CD4-positive, alpha-beta T cell (primary cell): Measurements from ENCODE around the gene RRP12. TPM values are rescaled to one million over a fixed set of nuclear protein-coding genes. Genes with fewer than 3 reads are reported as not detected.
A peak's percentile ranks its signal among the peaks of the same experiment; 100 is the strongest.

Source experiments
- ATAC-seq: fragments of 200-7000 bp; cut with Tn5 transposase; one replicate; pipeline ENCODE4 v1.10.0; 2022; ENCODE audit warnings: mild to moderate bottlenecking; ENCODE audit not compliant: poor library complexity
- CTCF ChIA-PET: fragments of 350-600 bp; sonication (Branson Sonifier 250); formaldehyde crosslinking; loops from one replicate; lab custom pipeline; 2021; ENCODE audit warnings: antibody characterized with exemption, inconsistent platforms; lab: Charles Lee
- POLR2A ChIA-PET: fragments of 350-600 bp; sonication (Branson Sonifier 250); formaldehyde crosslinking; loops from one replicate; lab custom pipeline; 2021; ENCODE audit warnings: antibody characterized with exemption, inconsistent platforms; lab: Charles Lee
- DNase-seq, 14 experiments: peaks; one replicate each; pipeline ENCODE4 v3.0.0-alpha.2; 2013 to 2020; ENCODE audit warnings: mixed read lengths in 2 of 14
- H3K27ac ChIP-seq, 2 donors: one replicate each; pipeline versions ENCODE4 v1.5.1 to v1.7.0; 2013; ENCODE audit warnings: low read length in 2 of 2, low read depth in 1 of 2, mild to moderate bottlenecking in 1 of 2
- H3K27me3 ChIP-seq, 2 experiments: 1 replicate in 1 of 2; 2 replicates in 1 of 2; pipeline versions ENCODE4 v1.6.1 to v1.7.0; 2013; ENCODE audit warnings: low read length in 2 of 2, control low read depth in 1 of 2, mild to moderate bottlenecking in 1 of 2, moderate library complexity in 1 of 2; ENCODE audit not compliant: insufficient read depth in 2 of 2, control insufficient read depth in 1 of 2
- H3K36me3 ChIP-seq: one replicate; pipeline ENCODE4 v1.6.1; 2013; ENCODE audit warnings: low read length, control low read depth; ENCODE audit not compliant: insufficient read depth
- H3K4me1 ChIP-seq: one replicate; pipeline ENCODE4 v1.6.1; 2013; ENCODE audit warnings: low read length, control low read depth; ENCODE audit not compliant: insufficient read depth
- H3K4me3 ChIP-seq: one replicate; pipeline ENCODE4 v1.5.1; 2013; ENCODE audit warnings: mild to moderate bottlenecking, low read length, moderate library complexity
- H3K9me3 ChIP-seq, 2 experiments: 1 replicate in 1 of 2; 2 replicates in 1 of 2; pipeline versions ENCODE4 v1.6.1 to v1.7.0; 2013; ENCODE audit warnings: low read length in 2 of 2, mild to moderate bottlenecking in 2 of 2, control low read depth in 1 of 2, moderate library complexity in 1 of 2; ENCODE audit not compliant: control insufficient read depth in 1 of 2, insufficient read depth in 1 of 2
- H3K27ac Mint-ChIP-seq: one replicate; pipeline ENCODE4 v1.8.0; 2020; ENCODE audit warnings: mixed read lengths
- H3K27me3 Mint-ChIP-seq: one replicate; pipeline ENCODE4 v1.8.0; 2021; ENCODE audit warnings: mixed read lengths
- H3K36me3 Mint-ChIP-seq: one replicate; pipeline ENCODE4 v1.8.0; 2021; ENCODE audit warnings: low read depth, mixed read lengths
- H3K4me1 Mint-ChIP-seq: one replicate; pipeline ENCODE4 v1.8.0; 2021; ENCODE audit warnings: low read depth, mixed read lengths
- H3K4me3 Mint-ChIP-seq: one replicate; pipeline ENCODE4 v1.8.0; 2020; ENCODE audit warnings: mild to moderate bottlenecking, mixed read lengths
- H3K9me3 Mint-ChIP-seq: one replicate; pipeline ENCODE4 v1.8.0; 2020; ENCODE audit warnings: mixed read lengths
- intact Hi-C, 2 experiments: fragments of 100-400 bp; cut with DNase I in 1 of 2; cut with micrococcal nuclease in 1 of 2; formaldehyde crosslinking; loops; one replicate each; pipeline versions ENCODE4 v1.15.1 to v1.9.0; 2023 to 2025; cut with DNase I, micrococcal nuclease
- total RNA-seq, 174 experiments: library from RNA in 2 of 174; stranded (reverse) in 2 of 174; gene quantifications; one replicate each; pipeline ENCODE4 v1.2.3 and lab custom pipeline; 2021 to 2026
- TF ChIP-seq, protein P1 (sequence below): fragments of 200-600 bp; IDR thresholded peaks from one replicate; pipeline ENCODE4 v1.8.0; 2022; ENCODE audit warnings: antibody characterized with exemption, mild to moderate bottlenecking

The RRP12 gene
- total RNA-seq, 2 experiments from 2014 or later: 84.2 to 87.6 TPM

DNA sequence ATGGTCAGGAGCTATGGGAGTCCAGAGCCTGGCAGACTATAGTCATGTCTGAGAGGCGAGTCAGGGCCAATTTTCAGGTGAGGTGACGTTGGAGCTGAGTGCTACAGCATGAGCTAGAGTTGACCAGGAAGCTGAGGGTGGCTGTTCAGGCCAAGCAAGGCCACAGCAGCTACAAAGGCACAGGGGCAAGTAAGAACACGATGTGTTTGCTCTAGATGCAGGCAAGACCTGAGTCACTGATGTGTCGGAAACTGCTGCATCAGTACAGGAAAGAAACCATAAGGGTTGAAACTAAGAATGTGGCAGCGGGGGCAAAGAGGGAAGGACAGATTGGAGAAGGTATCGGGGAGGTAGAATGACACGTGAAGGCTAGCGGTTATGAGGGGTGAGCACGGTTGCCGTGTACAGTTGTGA, 11.8 kb upstream of the RRP12 start:
- Histone ChIP-seq H3K27ac (no peak overlapping the region), H3K4me1 (peaks cover 38% of the 10 kb centered on the region), H3K4me3 (no peak overlapping the region), H3K36me3 (no peaks in the 10 kb centered on the region), H3K27me3 (no peaks in the 10 kb centered on the region), H3K9me3 (no peaks in the 10 kb centered on the region)
- intact Hi-C loops: no loop called here
- Mint-ChIP-seq H3K36me3 (no peaks in the 10 kb centered on the region), H3K4me1 (peaks cover 36% of the 10 kb centered on the region), H3K4me3 (peak overlapping the region; percentile 18), H3K27ac (peak overlapping the region; percentile 74), H3K9me3 (no peaks in the 10 kb centered on the region), H3K27me3 (no peaks in the 10 kb centered on the region)
- TF ChIP-seq, protein P1, sequence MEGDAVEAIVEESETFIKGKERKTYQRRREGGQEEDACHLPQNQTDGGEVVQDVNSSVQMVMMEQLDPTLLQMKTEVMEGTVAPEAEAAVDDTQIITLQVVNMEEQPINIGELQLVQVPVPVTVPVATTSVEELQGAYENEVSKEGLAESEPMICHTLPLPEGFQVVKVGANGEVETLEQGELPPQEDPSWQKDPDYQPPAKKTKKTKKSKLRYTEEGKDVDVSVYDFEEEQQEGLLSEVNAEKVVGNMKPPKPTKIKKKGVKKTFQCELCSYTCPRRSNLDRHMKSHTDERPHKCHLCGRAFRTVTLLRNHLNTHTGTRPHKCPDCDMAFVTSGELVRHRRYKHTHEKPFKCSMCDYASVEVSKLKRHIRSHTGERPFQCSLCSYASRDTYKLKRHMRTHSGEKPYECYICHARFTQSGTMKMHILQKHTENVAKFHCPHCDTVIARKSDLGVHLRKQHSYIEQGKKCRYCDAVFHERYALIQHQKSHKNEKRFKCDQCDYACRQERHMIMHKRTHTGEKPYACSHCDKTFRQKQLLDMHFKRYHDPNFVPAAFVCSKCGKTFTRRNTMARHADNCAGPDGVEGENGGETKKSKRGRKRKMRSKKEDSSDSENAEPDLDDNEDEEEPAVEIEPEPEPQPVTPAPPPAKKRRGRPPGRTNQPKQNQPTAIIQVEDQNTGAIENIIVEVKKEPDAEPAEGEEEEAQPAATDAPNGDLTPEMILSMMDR: no peak
- ATAC-seq: no peak
- ChIA-PET POLR2A (no interaction called here), CTCF (no interaction called here)
- no peak for DNase-seq

DNA sequence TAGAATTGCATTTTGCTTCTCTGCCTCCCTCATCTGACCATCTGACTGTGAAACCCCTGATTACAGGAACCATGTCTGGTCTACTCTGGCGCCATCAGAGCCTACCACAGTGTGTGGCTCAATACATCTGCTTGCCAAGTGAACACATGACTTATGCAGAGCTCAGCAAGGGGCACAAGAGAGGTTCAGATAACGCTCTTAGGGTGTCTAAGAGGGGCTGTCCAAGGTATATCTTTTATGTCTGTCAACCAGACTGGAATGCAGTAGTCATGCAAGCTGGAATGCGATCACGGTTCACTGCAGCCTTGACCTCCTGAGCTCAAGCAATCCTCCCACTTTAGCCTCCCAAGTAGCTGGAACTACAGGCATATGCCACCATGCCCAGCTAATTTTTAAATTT, 10.3 kb upstream of the RRP12 start:
- no peak overlapping the region for H3K4me3 ChIP-seq
- ChIA-PET POLR2A (interaction anchor here (1.5 kb wide), 1 partner anchor 10 kb away, joined by 8 read pairs; the partner anchor contains the start of gene RRP12), CTCF (interaction anchor here (0.8 to 1.1 kb wide), 2 partner anchors 14 to 143 kb away, joined by 3 read pairs; no protein-coding TSS in a partner anchor)
- H3K27me3 Mint-ChIP-seq: no peaks in the 10 kb centered on the region
- no peaks in the 10 kb centered on the region for H3K9me3 Mint-ChIP-seq
- no peak overlapping the region for H3K27ac ChIP-seq
- H3K4me1 Mint-ChIP-seq: peaks cover 34% of the 10 kb centered on the region
- intact Hi-C loops: no loop called here
- peaks cover 41% of the 10 kb centered on the region for H3K4me1 ChIP-seq
- no peak for ATAC-seq
- H3K36me3 Mint-ChIP-seq: no peaks in the 10 kb centered on the region
- H3K9me3 ChIP-seq: no peaks in the 10 kb centered on the region
- H3K36me3 ChIP-seq: no peaks in the 10 kb centered on the region
- no peaks in the 10 kb centered on the region for H3K27me3 ChIP-seq
- no peak overlapping the region for H3K4me3 Mint-ChIP-seq
- no peak for DNase-seq
- H3K27ac Mint-ChIP-seq: no peak overlapping the region
- TF ChIP-seq, protein P1: no peak

DNA sequence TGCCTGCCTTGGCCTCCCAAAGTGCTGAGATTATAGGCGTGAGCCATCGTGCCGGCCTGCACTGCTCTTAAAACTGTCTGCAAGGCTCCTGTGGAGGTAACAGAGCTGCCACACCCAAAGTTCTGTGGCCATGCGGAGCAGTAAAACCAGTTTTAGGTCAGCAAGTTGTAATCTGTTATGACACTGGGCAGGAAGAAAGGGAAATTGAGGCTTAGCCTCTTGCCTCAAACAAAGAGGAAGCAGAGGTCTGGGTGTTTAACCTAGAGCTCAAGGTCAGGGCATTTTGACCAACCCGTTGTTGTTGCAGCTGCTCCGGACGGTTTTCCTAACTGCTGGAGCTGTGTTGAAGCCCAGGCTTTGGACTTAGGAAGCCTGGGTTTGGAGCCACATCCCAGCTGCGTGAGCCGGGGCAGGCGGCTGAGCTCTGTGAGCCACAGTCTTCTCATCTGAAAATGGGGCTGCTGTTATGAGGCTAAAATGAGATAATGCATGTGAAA, 7.4 kb upstream of the RRP12 start:
- no peak for ATAC-seq
- POLR2A ChIA-PET: no interaction called here
- peaks cover 20% of the 10 kb centered on the region for H3K4me1 ChIP-seq
- no peaks in the 10 kb centered on the region for H3K9me3 ChIP-seq
- H3K4me1 Mint-ChIP-seq: peaks cover 18% of the 10 kb centered on the region
- H3K9me3 Mint-ChIP-seq: no peaks in the 10 kb centered on the region
- TF ChIP-seq, protein P1: no peak
- no peaks in the 10 kb centered on the region for H3K27me3 Mint-ChIP-seq
- H3K27ac Mint-ChIP-seq: no peak overlapping the region
- no peak for DNase-seq
- H3K4me3 ChIP-seq: no peak overlapping the region
- no peak overlapping the region for H3K27ac ChIP-seq
- no peaks in the 10 kb centered on the region for H3K36me3 ChIP-seq
- no peaks in the 10 kb centered on the region for H3K36me3 Mint-ChIP-seq
- CTCF ChIA-PET: interaction anchor here (1.0 to 1.3 kb wide), 2 partner anchors 10 to 45 kb away, joined by 3 read pairs; no protein-coding TSS in a partner anchor
- H3K4me3 Mint-ChIP-seq: no peak overlapping the region
- no peaks in the 10 kb centered on the region for H3K27me3 ChIP-seq
- intact Hi-C loops: loop anchor here in 1 of 2 experiments (5.0 kb wide), 1 partner anchor 324 kb away; no protein-coding TSS in a partner anchor
